Measurements from ENCODE around the gene ELL2. TPM values are rescaled to one million over a fixed set of nuclear protein-coding genes. Genes with fewer than 3 reads are reported as not detected.

ELL2 gene
- total RNA-seq, 1 experiment from 2014 or later = 24.4 TPM

GRCh38 chr5:95912029-95912428, 49.6 kb downstream of the ELL2 start:
- H3K36me3 Mint-ChIP-seq = no peaks in the 10 kb centered on the region
- POLR2A ChIA-PET = no interaction called here
- TF ChIP-seq HMGA2 (CRISPR knock-in tag; IDR thresholded peaks at IDR 0.05) (no peak), ZSCAN18 (CRISPR knock-in tag; IDR thresholded peaks at IDR 0.05) (no peak), CREM (CRISPR knock-in tag; IDR thresholded peaks at IDR 0.05) (no peak), ZNF232 (CRISPR knock-in tag; IDR thresholded peaks at IDR 0.05) (no peak), ZNF263 (CRISPR knock-in tag; IDR thresholded peaks at IDR 0.05; ENCODE audit: low read depth) (no peak), E2F1 (CRISPR knock-in tag; IDR thresholded peaks at IDR 0.05) (no peak), NFYB (CRISPR knock-in tag; conservative IDR thresholded peaks at IDR 0.05; ENCODE audit: low read depth) (no peak), EMX1 (CRISPR knock-in tag; IDR thresholded peaks at IDR 0.05) (no peak), ZNF512 (CRISPR knock-in tag; IDR thresholded peaks at IDR 0.05; ENCODE audit: borderline replicate concordance) (no peak)
- H3K4me1 Mint-ChIP-seq = peaks cover 35% of the 10 kb centered on the region
- CTCF ChIA-PET = no interaction called here
- H3K27ac Mint-ChIP-seq = no peak overlapping the region
- H3K4me3 Mint-ChIP-seq = no peak overlapping the region
- ATAC-seq = no peak
- no peak for DNase-seq (ENCODE audit: low spot score)
- no peaks in the 10 kb centered on the region for H3K27me3 Mint-ChIP-seq (ENCODE audit: low read depth)
- H3K9me3 Mint-ChIP-seq = no peaks in the 10 kb centered on the region

- Mint-ChIP-seq H3K9me3 (no peaks in the 10 kb centered on the region), H3K27me3 (ENCODE audit: low read depth) (no peaks in the 10 kb centered on the region), H3K4me3 (no peak overlapping the region), H3K27ac (no peak overlapping the region), H3K4me1 (peaks cover 20% of the 10 kb centered on the region), H3K36me3 (no peaks in the 10 kb centered on the region)
- CTCF ChIA-PET = no interaction called here
- TF ChIP-seq ATF3 (CRISPR knock-in tag; conservative IDR thresholded peaks at IDR 0.05) = no peak
- TF ChIP-seq E2F5 (CRISPR knock-in tag; IDR thresholded peaks at IDR 0.05) = no peak
- no peak for TF ChIP-seq EMX1 (CRISPR knock-in tag; IDR thresholded peaks at IDR 0.05)
- TF ChIP-seq RORB (CRISPR knock-in tag; IDR thresholded peaks at IDR 0.05) = no peak
- no peak for TF ChIP-seq JAZF1 (CRISPR knock-in tag; IDR thresholded peaks at IDR 0.05)
- TF ChIP-seq HMGXB4 (CRISPR knock-in tag; IDR thresholded peaks at IDR 0.05) = no peak
- no peak for TF ChIP-seq ZNF281 (CRISPR knock-in tag; IDR thresholded peaks at IDR 0.05)
- no peak for TF ChIP-seq IRF2 (CRISPR knock-in tag; IDR thresholded peaks at IDR 0.05; ENCODE audit: borderline replicate concordance, low read depth)
- no peak for TF ChIP-seq ESRRA (CRISPR knock-in tag; IDR thresholded peaks at IDR 0.05; ENCODE audit: borderline replicate concordance)
- TF ChIP-seq MYBL2 (CRISPR knock-in tag; IDR thresholded peaks at IDR 0.05) = no peak
- TF ChIP-seq ZNF317 (CRISPR knock-in tag; IDR thresholded peaks at IDR 0.05; ENCODE audit: borderline replicate concordance, low read depth) = no peak
- TF ChIP-seq STAT6 (CRISPR knock-in tag; conservative IDR thresholded peaks at IDR 0.05; ENCODE audit: low read depth) = no peak
- no peak for TF ChIP-seq E2F4 (CRISPR knock-in tag; IDR thresholded peaks at IDR 0.05; ENCODE audit: borderline replicate concordance, low read depth)
- ATAC-seq (no peak), DNase-seq (ENCODE audit: low spot score) (no peak)
- POLR2A ChIA-PET = no interaction called here
These were observed 51.1 kb downstream of the ELL2 start for GRCh38 chr5:95910521-95910920.
